Stimulated activated effector memory CD8-positive, alpha-beta T cell treated with anti-CD3 and anti-CD28 coated beads, Interleukin-12 subunit alpha, Interleukin-12 subunit beta, amount 100 ng/mL, for 72 hours (primary cell): Measurements from ENCODE around the gene FBXL13.
"Not testable (repeated sequence)": the region's sequence is repeated elsewhere in the genome, so short reads cannot be mapped to it uniquely, and the experiment has no call there.

Experiments
- ATAC-seq: fragments of 150-1000 bp; cut with Tn5 transposase; 2 replicates; pipeline ENCODE4 v1.10.0; 2021
- DNase-seq, 2 donors: peaks; one replicate each; pipeline ENCODE4 v3.0.0; 2021 to 2022; ENCODE audit warnings: low spot score in 2 of 2
- H3K27ac Mint-ChIP-seq: one replicate; pipeline ENCODE4 v1.8.0; 2022; ENCODE audit warnings: mild to moderate bottlenecking, mixed read lengths
- H3K36me3 Mint-ChIP-seq: one replicate; pipeline ENCODE4 v1.8.0; 2022; ENCODE audit warnings: mild to moderate bottlenecking, mixed read lengths
- H3K4me1 Mint-ChIP-seq: one replicate; pipeline ENCODE4 v1.8.0; 2022; ENCODE audit warnings: mixed read lengths
- H3K4me3 Mint-ChIP-seq: one replicate; pipeline ENCODE4 v1.8.0; 2022; ENCODE audit warnings: mild to moderate bottlenecking, mixed read lengths
- H3K9me3 Mint-ChIP-seq: one replicate; pipeline ENCODE4 v1.8.0; 2022; ENCODE audit warnings: mixed read lengths

Gene FBXL13

GRCh38 chr7:102817616-102818573, 256.7 kb downstream of the FBXL13 start:
- H3K27ac Mint-ChIP-seq, result no peak overlapping the region
- no peak for ATAC-seq

GRCh38 chr7:102814025-102814471, 260.5 kb downstream of the FBXL13 start:
- H3K4me1 Mint-ChIP-seq, result peaks cover 29% of the 10 kb centered on the region
- peak overlapping the region; percentile 80 for H3K27ac Mint-ChIP-seq
- H3K9me3 Mint-ChIP-seq, result no peaks in the 10 kb centered on the region
- H3K36me3 Mint-ChIP-seq, result peaks cover 6% of the 10 kb centered on the region
- H3K4me3 Mint-ChIP-seq, result peak overlapping the region; percentile 9
- DNase-seq (no peak), ATAC-seq (peak; percentile 97)

More at GRCh38 chr7:102817616-102818573, 256.7 kb downstream of the FBXL13 start:
- H3K4me3 Mint-ChIP-seq, result no peak overlapping the region
- DNase-seq, result no peak
- H3K9me3 Mint-ChIP-seq, result no peaks in the 10 kb centered on the region
- H3K36me3 Mint-ChIP-seq, result no peaks in the 10 kb centered on the region
- peaks cover 28% of the 10 kb centered on the region for H3K4me1 Mint-ChIP-seq

- no peaks in the 10 kb centered on the region for H3K9me3 Mint-ChIP-seq
- peaks cover 29% of the 10 kb centered on the region for H3K4me1 Mint-ChIP-seq
- peak overlapping the region; percentile 80 for H3K27ac Mint-ChIP-seq
- no peak for DNase-seq
- H3K4me3 Mint-ChIP-seq, result peak overlapping the region; percentile 9
- H3K36me3 Mint-ChIP-seq, result peaks cover 6% of the 10 kb centered on the region
- ATAC-seq, result peak; percentile 56
Observed at GRCh38 chr7:102813191-102814024, 261.2 kb downstream of the FBXL13 start.

GRCh38 chr7:102811942-102812678, 262.5 kb downstream of the FBXL13 start:
- H3K9me3 Mint-ChIP-seq, result no peaks in the 10 kb centered on the region
- ATAC-seq (no peak), DNase-seq (no peak)
- H3K4me1 Mint-ChIP-seq, result peaks cover 29% of the 10 kb centered on the region
- H3K27ac Mint-ChIP-seq, result no peak overlapping the region
- H3K36me3 Mint-ChIP-seq, result peaks cover 6% of the 10 kb centered on the region
- H3K4me3 Mint-ChIP-seq, result no peak overlapping the region

- Mint-ChIP-seq H3K4me3 (no peak overlapping the region), H3K4me1 (peaks cover 28% of the 10 kb centered on the region), H3K36me3 (peaks cover 6% of the 10 kb centered on the region), H3K9me3 (no peaks in the 10 kb centered on the region), H3K27ac (no peak overlapping the region)
- DNase-seq, result no peak
- ATAC-seq, result no peak
Observed at GRCh38 chr7:102810916-102811315, 263.7 kb downstream of the FBXL13 start.

GRCh38 chr7:102806613-102807012, 268.0 kb downstream of the FBXL13 start:
- no peak overlapping the region for H3K4me3 Mint-ChIP-seq
- no peak for ATAC-seq
- H3K27ac Mint-ChIP-seq, result no peak overlapping the region
- no peak for DNase-seq
- no peaks in the 10 kb centered on the region for H3K4me1 Mint-ChIP-seq
- H3K36me3 Mint-ChIP-seq, result peaks cover 5% of the 10 kb centered on the region
- H3K9me3 Mint-ChIP-seq, result peaks cover 5% of the 10 kb centered on the region

- H3K36me3 Mint-ChIP-seq, H3K27ac Mint-ChIP-seq, H3K9me3 Mint-ChIP-seq, DNase-seq, H3K4me1 Mint-ChIP-seq, H3K4me3 Mint-ChIP-seq: not testable (repeated sequence)
- peak; percentile 61 for ATAC-seq
Observed at GRCh38 chr7:102795987-102796595, 278.5 kb downstream of the FBXL13 start.

- ATAC-seq, H3K4me1 Mint-ChIP-seq, H3K9me3 Mint-ChIP-seq, H3K4me3 Mint-ChIP-seq, H3K27ac Mint-ChIP-seq, H3K36me3 Mint-ChIP-seq, DNase-seq: not testable (repeated sequence)
Observed at GRCh38 chr7:102794567-102794966, 280.0 kb downstream of the FBXL13 start.

GRCh38 chr7:102791831-102792230, 282.8 kb downstream of the FBXL13 start:
- H3K4me1 Mint-ChIP-seq, H3K9me3 Mint-ChIP-seq, H3K27ac Mint-ChIP-seq, ATAC-seq, H3K4me3 Mint-ChIP-seq, DNase-seq, H3K36me3 Mint-ChIP-seq: not testable (repeated sequence)

- H3K4me3 Mint-ChIP-seq, DNase-seq, H3K9me3 Mint-ChIP-seq, H3K27ac Mint-ChIP-seq, ATAC-seq, H3K4me1 Mint-ChIP-seq, H3K36me3 Mint-ChIP-seq: not testable (repeated sequence)
Observed at GRCh38 chr7:102791367-102791766, 283.2 kb downstream of the FBXL13 start.

GRCh38 chr7:102790364-102791100, 284.1 kb downstream of the FBXL13 start:
- H3K36me3 Mint-ChIP-seq, ATAC-seq, H3K4me3 Mint-ChIP-seq, H3K4me1 Mint-ChIP-seq, H3K27ac Mint-ChIP-seq, H3K9me3 Mint-ChIP-seq, DNase-seq: not testable (repeated sequence)

GRCh38 chr7:102788770-102789169, 285.8 kb downstream of the FBXL13 start:
- not testable (repeated sequence) for H3K9me3 Mint-ChIP-seq, H3K4me3 Mint-ChIP-seq, ATAC-seq, H3K36me3 Mint-ChIP-seq, H3K4me1 Mint-ChIP-seq, DNase-seq, H3K27ac Mint-ChIP-seq

GRCh38 chr7:102780926-102781325, 293.7 kb downstream of the FBXL13 start:
- not testable (repeated sequence) for H3K9me3 Mint-ChIP-seq, H3K4me1 Mint-ChIP-seq, DNase-seq, ATAC-seq, H3K4me3 Mint-ChIP-seq, H3K27ac Mint-ChIP-seq
- H3K36me3 Mint-ChIP-seq, result peaks cover 17% of the 10 kb centered on the region

- ATAC-seq, H3K27ac Mint-ChIP-seq, H3K4me1 Mint-ChIP-seq, H3K9me3 Mint-ChIP-seq, DNase-seq, H3K4me3 Mint-ChIP-seq: not testable (repeated sequence)
- peaks cover 17% of the 10 kb centered on the region for H3K36me3 Mint-ChIP-seq
Observed at GRCh38 chr7:102778663-102779062, 295.9 kb downstream of the FBXL13 start.
